NT2/D1 (cell line): Measurements from ENCODE around the gene SLC17A8.
"Not testable (repeated sequence)": the region's sequence is repeated elsewhere in the genome, so short reads cannot be mapped to it uniquely, and the experiment has no call there.

Experiments
- DNase-seq: peaks from one replicate; pipeline ENCODE4 v3.0.0-alpha.2; 2011; ENCODE audit warnings: low read depth, low spot score
- H3K27me3 ChIP-seq: 2 replicates; pipeline ENCODE4 v1.6.0; 2011; ENCODE audit warnings: mild to moderate bottlenecking; ENCODE audit not compliant: insufficient read length, insufficient read depth
- H3K36me3 ChIP-seq: 2 replicates; pipeline ENCODE4 v1.6.1; 2011; ENCODE audit warnings: mild to moderate bottlenecking, low read length, mixed read lengths; ENCODE audit not compliant: insufficient read depth, insufficient read length
- H3K4me1 ChIP-seq: 2 replicates; pipeline ENCODE4 v1.5.1; 2011; ENCODE audit not compliant: insufficient read depth, insufficient read length
- H3K4me3 ChIP-seq: 2 replicates; pipeline ENCODE4 v1.5.1; 2011; ENCODE audit warnings: low read depth; ENCODE audit not compliant: insufficient read length
- H3K9ac ChIP-seq: 2 replicates; pipeline ENCODE4 v1.6.0; 2011; ENCODE audit warnings: low read depth; ENCODE audit not compliant: insufficient read length
- H3K9me3 ChIP-seq: 2 replicates; pipeline ENCODE4 v1.5.1; 2011; ENCODE audit warnings: mild to moderate bottlenecking, low read length; ENCODE audit not compliant: insufficient read depth
- SUZ12 ChIP-seq: IDR thresholded peaks from 2 replicates; pipeline ENCODE4 v1.6.1; 2011; ENCODE audit not compliant: insufficient read length, insufficient read depth; ENCODE audit errors: extremely low read depth
- YY1 ChIP-seq: IDR thresholded peaks from 2 replicates; pipeline ENCODE4 v1.6.1; 2011; ENCODE audit not compliant: insufficient read length, insufficient read depth
- ZNF274 ChIP-seq: IDR thresholded peaks from 2 replicates; pipeline ENCODE4 v1.6.1; 2011; ENCODE audit warnings: mild to moderate bottlenecking, low read depth, low read length

SLC17A8 gene

GRCh38 chr12:100331871-100332270 lies 25.0 kb upstream of the SLC17A8 start:
- H3K4me3 ChIP-seq: no peak overlapping the region
- no peak for DNase-seq
- no peaks in the 10 kb centered on the region for H3K27me3 ChIP-seq
- H3K9ac ChIP-seq: no peak overlapping the region
- TF ChIP-seq YY1: no peak
- no peaks in the 10 kb centered on the region for H3K4me1 ChIP-seq
- no peaks in the 10 kb centered on the region for H3K9me3 ChIP-seq
- peaks cover 72% of the 10 kb centered on the region for H3K36me3 ChIP-seq

GRCh38 chr12:100332852-100333251 lies 24.0 kb upstream of the SLC17A8 start:
- TF ChIP-seq ZNF274 (no peak), SUZ12 (no peak), YY1 (no peak)
- Histone ChIP-seq H3K36me3 (peaks cover 77% of the 10 kb centered on the region), H3K4me1 (no peaks in the 10 kb centered on the region), H3K4me3 (no peak overlapping the region), H3K27me3 (no peaks in the 10 kb centered on the region), H3K9ac (no peak overlapping the region), H3K9me3 (no peaks in the 10 kb centered on the region)
- DNase-seq: no peak

- Histone ChIP-seq H3K36me3 (peaks cover 55% of the 10 kb centered on the region), H3K4me3 (no peak overlapping the region), H3K9ac (no peak overlapping the region), H3K4me1 (no peaks in the 10 kb centered on the region), H3K9me3 (no peaks in the 10 kb centered on the region), H3K27me3 (no peaks in the 10 kb centered on the region)
- DNase-seq: no peak
- TF ChIP-seq SUZ12 (no peak), ZNF274 (no peak), YY1 (no peak)
These were observed 19.6 kb upstream of the SLC17A8 start for GRCh38 chr12:100337299-100337698.

GRCh38 chr12:100337727-100338126 lies 19.1 kb upstream of the SLC17A8 start:
- Histone ChIP-seq H3K9ac (no peak overlapping the region), H3K9me3 (no peaks in the 10 kb centered on the region), H3K4me1 (no peaks in the 10 kb centered on the region), H3K4me3 (no peak overlapping the region), H3K27me3 (no peaks in the 10 kb centered on the region), H3K36me3 (peaks cover 54% of the 10 kb centered on the region)
- no peak for TF ChIP-seq YY1
- TF ChIP-seq SUZ12: no peak
- TF ChIP-seq ZNF274: no peak
- DNase-seq: no peak

GRCh38 chr12:100339071-100339470 lies 17.8 kb upstream of the SLC17A8 start:
- TF ChIP-seq ZNF274 (no peak), YY1 (no peak), SUZ12 (no peak)
- Histone ChIP-seq H3K9ac (no peak overlapping the region), H3K4me3 (no peak overlapping the region), H3K4me1 (no peaks in the 10 kb centered on the region), H3K9me3 (no peaks in the 10 kb centered on the region), H3K27me3 (no peaks in the 10 kb centered on the region), H3K36me3 (peaks cover 49% of the 10 kb centered on the region)
- no peak for DNase-seq

- H3K27me3 ChIP-seq: not testable (repeated sequence)
These were observed 14.0 kb upstream of the SLC17A8 start for GRCh38 chr12:100342897-100343296.

GRCh38 chr12:100344351-100344750 lies 12.5 kb upstream of the SLC17A8 start:
- not testable (repeated sequence) for H3K27me3 ChIP-seq, H3K9ac ChIP-seq, H3K4me1 ChIP-seq, H3K9me3 ChIP-seq, H3K4me3 ChIP-seq, DNase-seq
- H3K36me3 ChIP-seq: peaks cover 11% of the 10 kb centered on the region

More at GRCh38 chr12:100342897-100343296, 14.0 kb upstream of the SLC17A8 start:
- not testable (repeated sequence) for H3K4me1 ChIP-seq, H3K4me3 ChIP-seq, DNase-seq, H3K9me3 ChIP-seq, H3K9ac ChIP-seq
- H3K36me3 ChIP-seq: peaks cover 19% of the 10 kb centered on the region

- no peak for TF ChIP-seq SUZ12
- no peak for TF ChIP-seq YY1
- no peak for TF ChIP-seq ZNF274
- H3K4me3 ChIP-seq: no peak overlapping the region
- peaks cover 2% of the 10 kb centered on the region for H3K4me1 ChIP-seq
- no peaks in the 10 kb centered on the region for H3K27me3 ChIP-seq
- no peaks in the 10 kb centered on the region for H3K9me3 ChIP-seq
- H3K36me3 ChIP-seq: peaks cover 3% of the 10 kb centered on the region
- no peak overlapping the region for H3K9ac ChIP-seq
- no peak for DNase-seq
These were observed 11.7 kb upstream of the SLC17A8 start for GRCh38 chr12:100345020-100345767.
